Endothelial cell of umbilical vein (primary cell): Measurements from ENCODE around the gene RBM47.

Experiments
- CTCF ChIP-seq, 2 donors: IDR thresholded peaks; 1 replicate in 1 of 2; 2 replicates in 1 of 2; pipeline ENCODE4 v1.5.1; 2011; ENCODE audit warnings: low read length in 2 of 2, mild to moderate bottlenecking in 2 of 2, moderate library complexity in 2 of 2, control low read depth in 1 of 2, inconsistent platforms in 1 of 2, low read depth in 1 of 2; ENCODE audit not compliant: insufficient read depth in 1 of 2; ENCODE audit errors: extremely low read depth in 1 of 2
- EZH2 ChIP-seq: IDR thresholded peaks from 2 replicates; pipeline ENCODE4 v1.6.1; 2012; ENCODE audit warnings: borderline replicate concordance, low read depth, mild to moderate bottlenecking, moderate library complexity, low read length, inconsistent platforms; ENCODE audit not compliant: severe bottlenecking
- JUN ChIP-seq: IDR thresholded peaks from 2 replicates; pipeline ENCODE4 v1.6.1; 2011; ENCODE audit warnings: borderline replicate concordance, low read depth; ENCODE audit not compliant: insufficient read length, insufficient read depth
- POLR2A ChIP-seq: IDR thresholded peaks from 2 replicates; pipeline ENCODE4 v1.6.1; 2012; ENCODE audit warnings: low read depth, mild to moderate bottlenecking, control low read depth, low read length
- POLR2AphosphoS5 ChIP-seq: IDR thresholded peaks from 2 replicates; pipeline ENCODE4 v1.6.1; 2012; ENCODE audit warnings: low read depth, mild to moderate bottlenecking, control low read depth, low read length, moderate library complexity; ENCODE audit not compliant: insufficient read depth

DNA sequence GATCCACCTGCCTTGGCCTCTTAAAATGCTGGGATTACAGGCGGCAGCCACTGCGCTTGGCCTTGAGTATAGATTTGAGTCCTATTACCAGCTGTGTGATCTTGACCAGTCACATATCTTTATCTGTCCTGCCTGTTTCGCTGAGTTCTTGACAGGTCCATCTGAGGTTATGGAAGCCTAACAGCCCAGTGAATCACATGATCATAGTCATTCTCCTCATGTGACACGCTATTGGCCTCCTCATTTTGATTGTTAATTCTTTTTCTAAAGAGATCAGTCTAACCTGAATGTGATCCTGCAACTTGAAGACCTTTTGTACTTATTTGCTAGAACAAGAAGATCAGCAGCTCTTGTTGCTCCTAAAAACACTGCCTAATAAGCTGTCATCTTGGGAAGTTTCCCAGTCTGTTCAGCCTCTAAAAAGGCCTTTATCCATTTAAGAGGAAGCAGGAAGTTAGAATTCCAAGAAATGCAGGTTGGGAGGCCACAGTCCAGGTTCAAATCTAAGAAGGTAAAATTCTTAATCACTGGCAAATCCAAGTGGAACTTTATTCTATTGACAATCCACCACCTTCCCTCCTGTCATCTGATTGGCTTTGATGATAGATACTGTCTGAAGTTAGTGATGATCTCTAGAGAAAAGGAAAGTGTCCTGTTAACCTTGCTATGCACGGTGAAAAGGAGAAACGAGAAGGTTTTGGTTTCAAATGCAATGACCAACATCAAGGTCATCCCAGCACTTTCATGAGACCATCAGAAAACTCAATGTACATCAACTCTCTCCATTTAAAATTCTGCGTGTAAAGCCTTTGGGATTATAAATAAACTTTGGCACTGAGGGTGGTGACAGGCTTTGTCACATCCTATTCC lies 207.6 kb downstream of the RBM47 start:
- TF ChIP-seq CTCF (IDR thresholded peaks at IDR 0.05; ENCODE audit: extremely low read depth in 1 of 2, insufficient read depth in 1 of 2, low read depth in 1 of 2, low read length in 2 of 2) (no peak), POLR2A (no peak), JUN (no peak), EZH2 (no peak), POLR2AphosphoS5 (no peak)
